ENCODE measurements around the gene ATP13A3. TPM values are rescaled to one million over a fixed set of nuclear protein-coding genes. Genes with fewer than 3 reads are reported as not detected.
"Not testable (repeated sequence)": the region's sequence is repeated elsewhere in the genome, so short reads cannot be mapped to it uniquely, and the experiment has no call there.

ATP13A3 gene
- total and polyA plus RNA-seq, 9 of the 15 experiments (the other 6 are each of a cell fraction or from before 2014, with no cell fraction given) = 16.6 to 135 (median 86.6) TPM

DNA sequence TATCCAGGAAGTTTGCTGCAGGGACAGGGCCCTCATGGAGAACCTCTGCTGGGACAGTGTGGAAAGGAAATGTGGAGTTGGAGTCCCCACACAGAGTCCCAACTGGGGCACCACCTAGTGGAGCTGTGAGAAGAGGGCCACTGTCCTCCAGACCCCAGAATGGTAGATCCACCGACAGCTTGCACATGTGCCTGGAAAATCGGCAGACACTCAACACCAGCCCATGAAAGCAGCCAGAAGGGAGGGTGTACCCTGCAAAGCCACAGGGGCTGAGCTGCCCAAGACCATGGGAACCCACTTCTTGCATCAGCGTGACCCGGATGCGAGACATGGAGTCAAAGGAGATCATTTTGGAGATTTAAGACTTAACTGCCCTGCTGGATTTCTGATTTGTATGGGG lies 33.4 kb upstream of the ATP13A3 start (continued):
- TF ChIP-seq, protein P1, sequence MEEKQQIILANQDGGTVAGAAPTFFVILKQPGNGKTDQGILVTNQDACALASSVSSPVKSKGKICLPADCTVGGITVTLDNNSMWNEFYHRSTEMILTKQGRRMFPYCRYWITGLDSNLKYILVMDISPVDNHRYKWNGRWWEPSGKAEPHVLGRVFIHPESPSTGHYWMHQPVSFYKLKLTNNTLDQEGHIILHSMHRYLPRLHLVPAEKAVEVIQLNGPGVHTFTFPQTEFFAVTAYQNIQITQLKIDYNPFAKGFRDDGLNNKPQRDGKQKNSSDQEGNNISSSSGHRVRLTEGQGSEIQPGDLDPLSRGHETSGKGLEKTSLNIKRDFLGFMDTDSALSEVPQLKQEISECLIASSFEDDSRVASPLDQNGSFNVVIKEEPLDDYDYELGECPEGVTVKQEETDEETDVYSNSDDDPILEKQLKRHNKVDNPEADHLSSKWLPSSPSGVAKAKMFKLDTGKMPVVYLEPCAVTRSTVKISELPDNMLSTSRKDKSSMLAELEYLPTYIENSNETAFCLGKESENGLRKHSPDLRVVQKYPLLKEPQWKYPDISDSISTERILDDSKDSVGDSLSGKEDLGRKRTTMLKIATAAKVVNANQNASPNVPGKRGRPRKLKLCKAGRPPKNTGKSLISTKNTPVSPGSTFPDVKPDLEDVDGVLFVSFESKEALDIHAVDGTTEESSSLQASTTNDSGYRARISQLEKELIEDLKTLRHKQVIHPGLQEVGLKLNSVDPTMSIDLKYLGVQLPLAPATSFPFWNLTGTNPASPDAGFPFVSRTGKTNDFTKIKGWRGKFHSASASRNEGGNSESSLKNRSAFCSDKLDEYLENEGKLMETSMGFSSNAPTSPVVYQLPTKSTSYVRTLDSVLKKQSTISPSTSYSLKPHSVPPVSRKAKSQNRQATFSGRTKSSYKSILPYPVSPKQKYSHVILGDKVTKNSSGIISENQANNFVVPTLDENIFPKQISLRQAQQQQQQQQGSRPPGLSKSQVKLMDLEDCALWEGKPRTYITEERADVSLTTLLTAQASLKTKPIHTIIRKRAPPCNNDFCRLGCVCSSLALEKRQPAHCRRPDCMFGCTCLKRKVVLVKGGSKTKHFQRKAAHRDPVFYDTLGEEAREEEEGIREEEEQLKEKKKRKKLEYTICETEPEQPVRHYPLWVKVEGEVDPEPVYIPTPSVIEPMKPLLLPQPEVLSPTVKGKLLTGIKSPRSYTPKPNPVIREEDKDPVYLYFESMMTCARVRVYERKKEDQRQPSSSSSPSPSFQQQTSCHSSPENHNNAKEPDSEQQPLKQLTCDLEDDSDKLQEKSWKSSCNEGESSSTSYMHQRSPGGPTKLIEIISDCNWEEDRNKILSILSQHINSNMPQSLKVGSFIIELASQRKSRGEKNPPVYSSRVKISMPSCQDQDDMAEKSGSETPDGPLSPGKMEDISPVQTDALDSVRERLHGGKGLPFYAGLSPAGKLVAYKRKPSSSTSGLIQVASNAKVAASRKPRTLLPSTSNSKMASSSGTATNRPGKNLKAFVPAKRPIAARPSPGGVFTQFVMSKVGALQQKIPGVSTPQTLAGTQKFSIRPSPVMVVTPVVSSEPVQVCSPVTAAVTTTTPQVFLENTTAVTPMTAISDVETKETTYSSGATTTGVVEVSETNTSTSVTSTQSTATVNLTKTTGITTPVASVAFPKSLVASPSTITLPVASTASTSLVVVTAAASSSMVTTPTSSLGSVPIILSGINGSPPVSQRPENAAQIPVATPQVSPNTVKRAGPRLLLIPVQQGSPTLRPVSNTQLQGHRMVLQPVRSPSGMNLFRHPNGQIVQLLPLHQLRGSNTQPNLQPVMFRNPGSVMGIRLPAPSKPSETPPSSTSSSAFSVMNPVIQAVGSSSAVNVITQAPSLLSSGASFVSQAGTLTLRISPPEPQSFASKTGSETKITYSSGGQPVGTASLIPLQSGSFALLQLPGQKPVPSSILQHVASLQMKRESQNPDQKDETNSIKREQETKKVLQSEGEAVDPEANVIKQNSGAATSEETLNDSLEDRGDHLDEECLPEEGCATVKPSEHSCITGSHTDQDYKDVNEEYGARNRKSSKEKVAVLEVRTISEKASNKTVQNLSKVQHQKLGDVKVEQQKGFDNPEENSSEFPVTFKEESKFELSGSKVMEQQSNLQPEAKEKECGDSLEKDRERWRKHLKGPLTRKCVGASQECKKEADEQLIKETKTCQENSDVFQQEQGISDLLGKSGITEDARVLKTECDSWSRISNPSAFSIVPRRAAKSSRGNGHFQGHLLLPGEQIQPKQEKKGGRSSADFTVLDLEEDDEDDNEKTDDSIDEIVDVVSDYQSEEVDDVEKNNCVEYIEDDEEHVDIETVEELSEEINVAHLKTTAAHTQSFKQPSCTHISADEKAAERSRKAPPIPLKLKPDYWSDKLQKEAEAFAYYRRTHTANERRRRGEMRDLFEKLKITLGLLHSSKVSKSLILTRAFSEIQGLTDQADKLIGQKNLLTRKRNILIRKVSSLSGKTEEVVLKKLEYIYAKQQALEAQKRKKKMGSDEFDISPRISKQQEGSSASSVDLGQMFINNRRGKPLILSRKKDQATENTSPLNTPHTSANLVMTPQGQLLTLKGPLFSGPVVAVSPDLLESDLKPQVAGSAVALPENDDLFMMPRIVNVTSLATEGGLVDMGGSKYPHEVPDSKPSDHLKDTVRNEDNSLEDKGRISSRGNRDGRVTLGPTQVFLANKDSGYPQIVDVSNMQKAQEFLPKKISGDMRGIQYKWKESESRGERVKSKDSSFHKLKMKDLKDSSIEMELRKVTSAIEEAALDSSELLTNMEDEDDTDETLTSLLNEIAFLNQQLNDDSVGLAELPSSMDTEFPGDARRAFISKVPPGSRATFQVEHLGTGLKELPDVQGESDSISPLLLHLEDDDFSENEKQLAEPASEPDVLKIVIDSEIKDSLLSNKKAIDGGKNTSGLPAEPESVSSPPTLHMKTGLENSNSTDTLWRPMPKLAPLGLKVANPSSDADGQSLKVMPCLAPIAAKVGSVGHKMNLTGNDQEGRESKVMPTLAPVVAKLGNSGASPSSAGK (IDR thresholded peaks at IDR 0.05) = peak; percentile 36; the same call in 1 of the 2 replicates
- 0 out of 2 replicates have a peak, but pooled peaks have one; percentile 10 for TF ChIP-seq EP400 (IDR thresholded peaks at IDR 0.05)
- TF ChIP-seq, protein P2, sequence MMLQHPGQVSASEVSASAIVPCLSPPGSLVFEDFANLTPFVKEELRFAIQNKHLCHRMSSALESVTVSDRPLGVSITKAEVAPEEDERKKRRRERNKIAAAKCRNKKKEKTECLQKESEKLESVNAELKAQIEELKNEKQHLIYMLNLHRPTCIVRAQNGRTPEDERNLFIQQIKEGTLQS (IDR thresholded peaks at IDR 0.05) = 0 out of 2 replicates have a peak, but pooled peaks have one; percentile 13
- TF ChIP-seq, protein P2 (CRISPR knock-in tag; conservative IDR thresholded peaks at IDR 0.05) = not testable (repeated sequence)
